DOHH2 (cell line): ENCODE measurements around the gene FOSL2.

Experiments used
- H3F3A ChIP-seq: fragments of 200-600 bp; sonication (generic), shearing (Covaris generic); 2 replicates; pipeline ENCODE4 v1.6.0; 2016; ENCODE audit warnings: antibody characterized with exemption, mild to moderate bottlenecking; ENCODE audit not compliant: control insufficient read depth, insufficient read depth
- H3K27ac ChIP-seq: fragments of 200-600 bp; sonication (generic); 2 replicates; pipeline ENCODE4 v1.5.1; 2014; ENCODE audit warnings: low read depth, mild to moderate bottlenecking, low read length, moderate library complexity
- H3K27me3 ChIP-seq: fragments of 200-600 bp; sonication (generic); 2 replicates; pipeline ENCODE4 v1.6.1; 2014; ENCODE audit warnings: mild to moderate bottlenecking, low read length, mixed read lengths; ENCODE audit not compliant: control insufficient read depth
- H3K36me3 ChIP-seq: fragments of 200-600 bp; sonication (generic); 2 replicates; pipeline ENCODE4 v1.6.1; 2014; ENCODE audit warnings: mild to moderate bottlenecking, low read length, moderate library complexity, mixed read lengths; ENCODE audit not compliant: control insufficient read depth
- H3K4me1 ChIP-seq: fragments of 200-600 bp; sonication (generic); 2 replicates; pipeline ENCODE4 v1.6.1; 2014; ENCODE audit warnings: mild to moderate bottlenecking, low read length, mixed read lengths; ENCODE audit not compliant: control insufficient read depth
- H3K4me2 ChIP-seq: fragments of 200-600 bp; sonication (generic); 2 replicates; pipeline ENCODE4 v1.6.0; 2014; ENCODE audit warnings: mild to moderate bottlenecking, low read length, moderate library complexity
- H3K4me3 ChIP-seq: fragments of 200-600 bp; sonication (generic); 2 replicates; pipeline ENCODE4 v1.5.1; 2014; ENCODE audit warnings: mild to moderate bottlenecking, low read length, mixed read lengths
- H3K79me2 ChIP-seq: fragments of 200-600 bp; sonication (generic); 2 replicates; pipeline ENCODE4 v1.6.1; 2014; ENCODE audit warnings: mild to moderate bottlenecking, low read length, mixed read lengths; ENCODE audit not compliant: control insufficient read depth
- H3K9me2 ChIP-seq: fragments of 200-600 bp; sonication (generic); replicated peaks from 2 replicates; pipeline ENCODE4 v1.6.1; 2014; ENCODE audit warnings: mild to moderate bottlenecking, low read length, mixed read lengths; ENCODE audit not compliant: control insufficient read depth
- H3K9me3 ChIP-seq: fragments of 200-600 bp; sonication (generic); 2 replicates; pipeline ENCODE4 v1.6.1; 2014; ENCODE audit warnings: antibody characterized with exemption, low read length, mixed read lengths; ENCODE audit not compliant: control insufficient read depth, insufficient read depth
- H4K20me1 ChIP-seq: fragments of 200-600 bp; sonication (generic); 2 replicates; pipeline ENCODE4 v1.6.0; 2014; ENCODE audit warnings: low read depth, mild to moderate bottlenecking, antibody characterized with exemption, low read length, moderate library complexity; ENCODE audit not compliant: control insufficient read depth, insufficient read depth
- CTCF ChIP-seq: fragments of 200-600 bp; sonication (generic); IDR thresholded peaks from one replicate; pipeline ENCODE4 v1.5.1; 2014; ENCODE audit warnings: antibody characterized with exemption, mild to moderate bottlenecking, low read depth, low read length; ENCODE audit not compliant: poor library complexity, severe bottlenecking
- EZH2phosphoT487 ChIP-seq: fragments of 200-600 bp; sonication (generic); IDR thresholded peaks from 2 replicates; pipeline ENCODE4 v1.6.1; 2017; ENCODE audit warnings: borderline replicate concordance, mild to moderate bottlenecking, antibody characterized with exemption, low read length, moderate library complexity, mixed read lengths

Gene FOSL2

GRCh38 chr2:28373854-28374253, 18.8 kb upstream of the FOSL2 start:
- H3K4me2 ChIP-seq = no peak overlapping the region
- H3K9me3 ChIP-seq = no peaks in the 10 kb centered on the region
- H3K36me3 ChIP-seq = no peaks in the 10 kb centered on the region
- H4K20me1 ChIP-seq = no peaks in the 10 kb centered on the region
- no peaks in the 10 kb centered on the region for H3K79me2 ChIP-seq
- H3K4me3 ChIP-seq = no peak overlapping the region
- H3K27me3 ChIP-seq = no peaks in the 10 kb centered on the region
- no peaks in the 10 kb centered on the region for H3K9me2 ChIP-seq
- H3F3A ChIP-seq = no peaks in the 10 kb centered on the region
- H3K27ac ChIP-seq = no peak overlapping the region
- TF ChIP-seq CTCF (no peak), EZH2phosphoT487 (no peak)
- no peaks in the 10 kb centered on the region for H3K4me1 ChIP-seq

- Histone ChIP-seq H3K9me3 (no peaks in the 10 kb centered on the region), H3K4me3 (no peak overlapping the region), H3K27ac (no peak overlapping the region), H3K36me3 (no peaks in the 10 kb centered on the region), H3K4me1 (no peaks in the 10 kb centered on the region), H3K9me2 (no peaks in the 10 kb centered on the region), H3K27me3 (peaks cover under 1% of the 10 kb centered on the region; the same call in 1 of the 2 replicates), H3F3A (no peaks in the 10 kb centered on the region), H3K4me2 (no peak overlapping the region), H4K20me1 (no peaks in the 10 kb centered on the region), H3K79me2 (no peaks in the 10 kb centered on the region)
- TF ChIP-seq EZH2phosphoT487 = no peak
- no peak for TF ChIP-seq CTCF
Observed at GRCh38 chr2:28374331-28374730, 18.3 kb upstream of the FOSL2 start.

GRCh38 chr2:28375236-28375635, 17.4 kb upstream of the FOSL2 start:
- H4K20me1 ChIP-seq = no peaks in the 10 kb centered on the region
- H3K9me3 ChIP-seq = no peaks in the 10 kb centered on the region

More at GRCh38 chr2:28375236-28375635, 17.4 kb upstream of the FOSL2 start:
- Histone ChIP-seq H3K27me3 (peaks cover 10% of the 10 kb centered on the region), H3K4me1 (no peaks in the 10 kb centered on the region), H3K4me3 (no peak overlapping the region), H3K4me2 (no peak overlapping the region), H3F3A (no peaks in the 10 kb centered on the region), H3K36me3 (no peaks in the 10 kb centered on the region), H3K9me2 (no peaks in the 10 kb centered on the region), H3K27ac (no peak overlapping the region), H3K79me2 (no peaks in the 10 kb centered on the region)
- TF ChIP-seq EZH2phosphoT487 (no peak), CTCF (no peak)
